HG02588 (cell line): Measurements from ENCODE around the gene UNC13C.

Source experiments
- ATAC-seq: cut with Tn5 transposase; IDR thresholded peaks from one replicate; pipeline ENCODE4 v1.9.1; 2021; ENCODE audit warnings: mild to moderate bottlenecking, moderate library complexity; ENCODE audit not compliant: unreplicated experiment

Gene UNC13C

GRCh38 chr15:54102704-54103103 lies 124.5 kb downstream of the UNC13C start:
- no peak for ATAC-seq

GRCh38 chr15:54109014-54109413 lies 130.8 kb downstream of the UNC13C start:
- no peak for ATAC-seq

- ATAC-seq, result no peak
These were observed 140.8 kb downstream of the UNC13C start for GRCh38 chr15:54119051-54119450.

GRCh38 chr15:54120949-54121463 lies 142.8 kb downstream of the UNC13C start:
- no peak for ATAC-seq

- no peak for ATAC-seq
These were observed 149.3 kb downstream of the UNC13C start for GRCh38 chr15:54127574-54127973.

GRCh38 chr15:54131410-54131809 lies 153.2 kb downstream of the UNC13C start:
- ATAC-seq, result no peak

- no peak for ATAC-seq
These were observed 170.9 kb downstream of the UNC13C start for GRCh38 chr15:54149115-54149531.

- no peak for ATAC-seq
These were observed 172.0 kb downstream of the UNC13C start for GRCh38 chr15:54150255-54150654.

- no peak for ATAC-seq
These were observed 180.8 kb downstream of the UNC13C start for GRCh38 chr15:54159012-54159411.

GRCh38 chr15:54187325-54187724 lies 209.1 kb downstream of the UNC13C start:
- ATAC-seq, result no peak

GRCh38 chr15:54197995-54198394 lies 219.8 kb downstream of the UNC13C start:
- no peak for ATAC-seq

GRCh38 chr15:54206586-54207321 lies 228.5 kb downstream of the UNC13C start:
- no peak for ATAC-seq

- no peak for ATAC-seq
These were observed 230.5 kb downstream of the UNC13C start for GRCh38 chr15:54208786-54209185.

GRCh38 chr15:54212635-54213034 lies 234.4 kb downstream of the UNC13C start:
- no peak for ATAC-seq

GRCh38 chr15:54226455-54226854 lies 248.2 kb downstream of the UNC13C start:
- ATAC-seq, result no peak

GRCh38 chr15:54227569-54227968 lies 249.3 kb downstream of the UNC13C start:
- ATAC-seq, result no peak

GRCh38 chr15:54250326-54250725 lies 272.1 kb downstream of the UNC13C start:
- no peak for ATAC-seq

- ATAC-seq, result no peak
These were observed 277.9 kb downstream of the UNC13C start for GRCh38 chr15:54256190-54256589.

- ATAC-seq, result no peak
These were observed 295.7 kb downstream of the UNC13C start for GRCh38 chr15:54273928-54274327.

- ATAC-seq, result no peak
These were observed 299.6 kb downstream of the UNC13C start for GRCh38 chr15:54277834-54278233.

GRCh38 chr15:54280726-54281125 lies 302.5 kb downstream of the UNC13C start:
- no peak for ATAC-seq

- no peak for ATAC-seq
These were observed 304.1 kb downstream of the UNC13C start for GRCh38 chr15:54282228-54282836.
